Measurements from ENCODE around the gene ACTL7A.
"Not testable (repeated sequence)": the region's sequence is repeated elsewhere in the genome, so short reads cannot be mapped to it uniquely, and the experiment has no call there.

ACTL7A gene, protein sequence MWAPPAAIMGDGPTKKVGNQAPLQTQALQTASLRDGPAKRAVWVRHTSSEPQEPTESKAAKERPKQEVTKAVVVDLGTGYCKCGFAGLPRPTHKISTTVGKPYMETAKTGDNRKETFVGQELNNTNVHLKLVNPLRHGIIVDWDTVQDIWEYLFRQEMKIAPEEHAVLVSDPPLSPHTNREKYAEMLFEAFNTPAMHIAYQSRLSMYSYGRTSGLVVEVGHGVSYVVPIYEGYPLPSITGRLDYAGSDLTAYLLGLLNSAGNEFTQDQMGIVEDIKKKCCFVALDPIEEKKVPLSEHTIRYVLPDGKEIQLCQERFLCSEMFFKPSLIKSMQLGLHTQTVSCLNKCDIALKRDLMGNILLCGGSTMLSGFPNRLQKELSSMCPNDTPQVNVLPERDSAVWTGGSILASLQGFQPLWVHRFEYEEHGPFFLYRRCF

DNA sequence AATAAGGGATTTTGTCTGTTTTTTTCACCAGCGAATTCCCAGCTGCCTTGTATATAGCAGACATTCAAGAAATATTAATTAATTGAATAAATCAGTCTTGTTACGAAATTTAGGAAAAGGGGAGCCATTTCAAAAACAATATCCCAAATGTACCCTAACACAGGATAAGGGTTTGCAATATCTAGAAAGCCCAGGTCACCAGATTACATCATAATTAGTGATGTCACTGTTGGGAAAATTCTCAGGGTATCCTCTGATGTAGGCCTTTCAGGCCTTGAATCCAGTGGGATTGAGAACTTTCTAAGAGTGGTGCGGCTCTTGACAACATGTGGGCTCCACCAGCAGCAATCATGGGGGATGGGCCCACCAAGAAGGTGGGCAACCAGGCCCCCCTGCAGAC, at the start of gene ACTL7A:
TSS of gene ACTL7A (plus strand) at position 270 of the 400 bp plus-strand sequence. CDS start at position 327, 57 bp downstream.
- H3K4me3 ChIP-seq: no peak within 1 kb of the TSS
- no peak within 1 kb of the TSS for H3K27ac ChIP-seq

DNA sequence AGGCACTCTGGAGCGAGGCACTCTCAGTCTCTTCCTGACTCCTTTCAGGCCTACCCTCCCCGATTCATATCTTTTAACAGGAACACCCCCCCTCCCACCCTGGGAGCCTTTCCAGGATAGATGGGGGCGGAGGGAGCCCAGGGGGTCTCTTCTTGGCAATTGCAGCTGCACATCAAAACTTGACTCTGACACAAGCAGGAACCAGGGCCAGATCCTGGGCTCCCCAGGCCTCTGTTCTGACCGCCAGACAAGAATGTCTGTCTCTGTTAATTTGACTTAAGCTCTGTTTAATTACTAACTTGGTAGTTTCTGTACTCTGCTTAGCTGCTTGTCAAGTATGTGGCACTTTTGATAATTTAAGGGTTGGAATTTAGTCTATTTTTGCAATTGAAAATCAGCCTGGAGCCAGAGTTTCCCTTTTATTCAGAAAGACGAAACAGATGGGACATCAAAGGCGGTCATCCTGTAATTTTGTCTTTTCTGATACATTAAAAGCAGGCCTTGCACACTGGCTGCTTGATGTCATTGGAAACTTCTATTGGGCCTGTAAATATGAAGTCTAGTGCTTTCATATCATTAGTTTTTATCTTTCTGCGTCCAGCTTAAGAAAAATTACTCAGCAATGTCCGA, 49.6 kb upstream of the ACTL7A start:
- no peak overlapping the region for H3K4me3 ChIP-seq
- H3K27ac ChIP-seq: peak overlapping the region in 1 of 21 experiments; percentile 36

DNA sequence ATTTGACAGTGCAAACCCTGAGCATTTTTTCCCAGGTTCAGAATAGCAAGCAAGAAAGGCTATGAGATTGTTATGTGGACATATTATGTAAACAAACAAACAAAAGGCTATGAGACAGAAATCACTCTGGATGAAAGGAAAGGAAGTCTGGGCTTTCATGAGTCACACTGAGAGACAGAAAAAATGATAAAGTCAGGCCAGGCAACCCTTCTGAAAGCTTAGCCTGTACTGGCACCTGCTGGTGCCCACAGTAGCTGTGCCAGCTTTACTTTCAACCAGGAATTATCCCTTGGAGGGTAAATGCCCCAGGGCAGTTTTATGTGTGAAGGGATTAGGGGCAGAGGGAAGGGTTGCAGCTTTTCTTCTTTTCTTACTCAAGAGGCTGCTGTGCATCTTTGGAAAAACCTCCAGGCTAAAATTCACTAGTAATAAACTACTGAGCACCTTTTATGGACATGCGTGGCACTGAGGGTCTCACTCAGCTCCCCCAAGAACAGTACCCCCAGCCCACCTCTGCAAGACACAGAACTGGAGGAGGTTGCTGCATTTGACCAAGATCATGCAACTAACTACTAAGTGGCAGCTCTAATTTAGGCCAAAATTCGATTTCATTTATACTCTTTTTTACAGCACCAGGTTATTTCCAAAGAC, 48.0 kb upstream of the ACTL7A start:
- no peak overlapping the region for H3K27ac ChIP-seq

DNA sequence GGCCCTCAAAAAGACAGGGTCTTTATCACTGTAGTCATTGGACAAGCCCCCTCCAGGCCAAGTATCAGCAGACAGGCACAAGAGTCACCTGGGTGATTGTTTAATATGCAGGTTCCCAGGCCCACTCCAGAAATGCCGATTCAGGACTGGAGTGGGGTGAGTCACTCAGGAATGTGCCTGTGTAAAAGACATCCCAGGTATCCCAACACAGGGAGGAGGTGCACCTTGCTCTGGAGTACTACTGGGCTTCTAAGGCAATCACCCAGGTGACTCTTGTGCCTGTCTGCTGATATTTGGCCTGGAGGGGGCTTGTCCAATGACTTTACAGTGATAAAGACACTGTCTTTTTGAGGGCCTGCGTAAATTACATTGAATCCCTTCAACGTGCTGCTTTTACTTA, 46.9 kb upstream of the ACTL7A start:
- Histone ChIP-seq H3K27ac (no peak overlapping the region), H3K4me3 (no peak overlapping the region)

More for the DNA sequence above, 48.0 kb upstream of the ACTL7A start:
- H3K4me3 ChIP-seq: no peak overlapping the region

DNA sequence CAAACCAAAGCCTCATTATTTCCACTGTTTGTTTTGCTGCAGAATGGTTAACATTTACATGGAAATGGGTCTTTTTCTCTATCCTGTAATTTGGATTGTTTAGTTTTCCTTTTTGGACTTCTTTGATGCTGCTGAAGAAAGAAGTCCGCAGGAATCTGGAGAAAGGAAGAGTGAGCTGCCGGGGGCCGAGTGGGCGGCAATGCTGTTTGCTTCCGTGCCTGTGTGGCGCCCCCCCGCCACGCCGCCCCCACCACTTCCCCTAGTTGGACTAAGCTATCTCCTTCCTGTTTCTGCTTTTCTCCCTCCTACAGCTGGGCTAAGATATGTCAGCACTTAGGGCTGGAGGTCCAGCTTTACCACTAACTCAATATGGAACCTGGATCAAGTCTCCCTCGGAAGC, 46.0 kb upstream of the ACTL7A start:
- no peak overlapping the region for H3K4me3 ChIP-seq

DNA sequence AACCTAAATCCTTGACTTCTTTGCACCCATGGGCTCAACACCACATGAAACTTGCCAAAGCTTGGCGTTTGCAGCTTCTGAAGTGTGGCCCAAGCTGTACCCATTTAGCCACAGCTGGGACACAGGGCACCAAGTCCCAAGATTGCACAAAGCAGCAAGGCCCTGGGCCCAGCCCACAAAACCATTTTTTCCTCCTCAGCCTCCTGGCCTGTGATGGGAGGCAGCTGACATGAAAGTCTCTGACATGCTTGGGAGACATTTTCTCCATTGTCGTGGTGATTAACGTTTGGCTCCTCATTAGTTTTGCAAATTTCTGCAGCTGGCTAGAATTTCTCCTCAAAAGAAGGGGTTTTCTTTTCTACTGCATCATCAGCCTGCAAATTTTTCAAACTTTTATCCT, 38.2 kb upstream of the ACTL7A start:
- Histone ChIP-seq H3K27ac (no peak overlapping the region), H3K4me3 (no peak overlapping the region)

More for the DNA sequence above, 46.0 kb upstream of the ACTL7A start:
- no peak overlapping the region for H3K27ac ChIP-seq

DNA sequence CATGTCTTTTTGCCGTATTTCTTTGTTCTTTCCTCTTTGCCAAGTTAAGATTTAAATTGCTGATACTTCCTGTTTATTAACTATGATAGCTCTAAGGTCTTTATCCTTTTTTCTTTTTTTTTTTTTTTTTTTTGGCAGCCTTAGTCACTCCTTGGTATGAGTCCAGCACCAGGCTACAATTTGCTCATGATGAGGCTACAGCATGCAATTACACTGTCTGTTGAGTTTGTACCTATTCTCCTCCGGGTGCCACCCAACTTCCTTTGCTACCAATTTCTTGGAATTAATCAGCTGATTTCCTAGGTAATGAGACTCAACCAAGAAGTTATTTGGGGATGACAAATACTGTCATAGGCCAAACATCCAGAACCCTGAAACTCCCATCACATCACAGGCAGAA, 31.8 kb upstream of the ACTL7A start:
- Histone ChIP-seq H3K27ac (no peak overlapping the region), H3K4me3 (no peak overlapping the region)

DNA sequence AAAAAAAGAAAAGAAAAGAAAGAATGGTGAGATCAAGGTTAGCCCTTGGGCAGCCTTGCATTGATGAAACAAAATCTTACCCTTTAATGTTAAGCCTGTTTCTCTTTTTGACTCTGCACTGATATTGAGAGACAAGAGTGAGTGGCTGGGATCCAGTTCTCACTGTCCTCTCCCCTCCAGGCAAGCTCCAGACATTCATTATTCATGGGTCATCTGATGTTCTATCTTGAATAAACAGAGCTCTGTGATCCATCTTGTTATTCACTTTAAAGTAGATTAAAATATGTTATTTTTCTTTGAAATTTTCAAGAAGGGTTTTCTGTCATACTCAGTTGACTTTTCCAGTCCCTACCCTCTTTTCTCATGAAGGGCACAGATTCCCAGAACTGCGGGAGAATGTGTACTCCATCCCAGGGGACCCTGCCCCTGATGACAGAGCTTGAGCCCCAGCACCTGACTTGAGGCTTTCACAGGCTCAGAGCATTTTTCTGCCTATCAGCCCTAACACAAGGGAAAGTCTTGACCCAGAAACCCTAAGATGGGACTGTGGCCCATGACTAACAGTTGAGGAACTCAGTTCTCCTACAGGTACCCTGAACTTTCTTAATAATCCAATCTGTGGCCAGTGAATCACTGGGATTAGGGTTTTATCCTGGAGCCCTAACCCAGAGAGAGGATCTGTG, 30.4 kb upstream of the ACTL7A start:
- Histone ChIP-seq H3K4me3 (no peak overlapping the region), H3K27ac (peak overlapping the region in 1 of 21 experiments; percentile 58)

DNA sequence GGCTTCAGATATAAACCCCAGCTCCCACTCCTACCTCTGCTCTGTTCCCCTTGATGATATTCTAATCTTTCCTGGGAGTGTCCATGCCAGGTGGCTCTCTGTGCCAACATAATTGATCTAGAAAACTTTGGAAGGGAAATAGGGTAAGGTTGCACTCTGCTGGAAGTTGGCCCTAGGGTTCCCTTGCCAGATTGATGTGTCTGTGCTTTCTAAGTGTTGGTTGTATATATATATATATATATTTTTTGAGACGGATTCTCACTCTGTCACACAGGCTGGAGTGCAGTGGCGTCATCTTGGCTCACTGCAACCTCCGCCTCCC, 29.9 kb upstream of the ACTL7A start:
- H3K27ac ChIP-seq: peak overlapping the region in 1 of 21 experiments; percentile 58
- no peak overlapping the region for H3K4me3 ChIP-seq

DNA sequence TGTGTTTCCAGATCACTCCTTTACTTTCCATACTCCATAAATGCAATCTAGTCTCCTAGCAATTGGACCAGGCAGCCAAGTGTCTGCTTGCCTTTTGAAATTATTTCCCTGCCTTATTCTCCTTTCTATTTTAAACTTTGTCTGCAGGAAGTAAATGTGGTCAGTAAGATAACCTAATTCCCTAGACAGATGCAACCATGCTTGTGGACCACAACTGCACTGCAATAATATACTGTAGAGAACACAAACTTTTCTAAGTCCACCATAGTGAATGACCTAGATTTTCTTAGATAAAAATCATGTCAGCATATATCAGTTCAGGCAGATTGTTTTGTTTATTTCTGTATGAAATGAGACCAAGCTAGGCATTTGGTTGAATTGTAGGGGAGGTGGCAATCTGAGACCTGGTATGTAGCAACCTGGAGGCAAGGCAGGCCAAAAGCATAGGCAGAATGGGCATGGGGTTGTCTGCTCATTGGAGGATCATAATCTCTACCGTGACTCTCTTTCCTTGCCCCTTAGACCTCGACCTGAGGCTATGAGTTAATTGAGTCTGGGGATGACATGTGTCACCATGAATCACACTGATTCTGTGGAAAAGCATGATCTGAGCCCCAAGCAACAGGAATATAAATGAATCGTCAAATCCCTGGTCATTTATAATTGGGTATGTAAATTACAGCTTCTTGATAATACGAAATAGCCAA, 27.0 kb upstream of the ACTL7A start:
- Histone ChIP-seq H3K27ac (no peak overlapping the region), H3K4me3 (no peak overlapping the region)

DNA sequence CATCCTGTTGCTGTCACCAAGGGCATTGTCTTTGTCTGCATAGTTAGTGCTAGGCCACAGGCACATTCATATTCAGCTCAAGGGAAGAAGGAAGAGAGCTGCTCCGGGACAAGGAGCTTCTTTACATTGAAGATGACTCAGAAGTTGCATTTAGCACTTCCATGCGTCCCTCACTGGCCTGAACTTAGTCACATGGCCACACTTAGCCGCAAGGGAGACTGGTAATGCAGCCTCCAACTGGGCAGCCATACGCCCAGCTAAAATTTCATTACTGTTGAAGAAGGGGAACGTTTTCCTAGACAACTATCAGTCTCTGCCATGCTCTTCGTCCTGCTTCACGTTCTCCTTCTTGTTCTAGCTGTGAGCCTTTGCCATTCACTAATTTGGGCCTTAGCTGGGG, 26.2 kb upstream of the ACTL7A start:
- no peak overlapping the region for H3K4me3 ChIP-seq

DNA sequence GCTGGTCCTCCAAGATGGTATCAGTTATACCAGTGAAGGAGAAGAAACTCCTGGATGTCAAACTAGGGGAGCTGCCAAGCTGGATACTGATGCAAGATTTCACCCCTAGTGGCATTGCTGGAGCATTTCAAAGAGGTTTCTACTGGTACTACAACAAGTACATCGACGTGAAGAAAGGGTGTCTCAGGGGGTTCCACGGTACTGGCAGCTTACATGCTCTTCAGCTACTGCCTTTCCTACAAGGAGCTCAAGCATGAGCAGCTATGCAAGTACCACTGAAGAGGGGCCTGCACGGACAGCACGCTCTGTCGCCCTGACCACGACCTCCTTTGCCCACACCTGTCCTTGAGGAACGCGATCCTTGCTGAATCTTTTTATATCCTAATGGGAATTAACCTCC, 25.7 kb upstream of the ACTL7A start:
- Histone ChIP-seq H3K4me3 (no peak overlapping the region), H3K27ac (no peak overlapping the region)

More for the DNA sequence above, 26.2 kb upstream of the ACTL7A start:
- H3K27ac ChIP-seq: no peak overlapping the region

DNA sequence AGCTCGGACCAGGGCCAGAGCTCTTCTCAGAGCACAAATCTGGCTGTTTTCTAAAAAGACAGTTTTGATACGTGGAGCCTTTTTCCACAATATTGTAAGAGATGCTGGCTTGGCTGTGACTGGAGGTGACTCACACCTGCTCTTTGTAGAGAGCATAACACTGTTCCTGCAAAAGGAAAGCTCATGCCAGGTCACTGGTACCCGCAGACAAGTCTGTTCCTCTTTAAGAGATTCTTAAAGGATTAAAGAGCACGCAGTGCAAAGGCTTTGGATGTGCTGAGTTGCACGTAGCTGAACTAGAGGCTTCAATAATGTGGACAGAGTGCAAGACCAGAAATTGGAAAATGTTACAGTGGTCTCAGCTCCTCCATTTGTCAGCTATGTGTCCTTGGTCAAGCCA, 25.3 kb upstream of the ACTL7A start:
- H3K27ac ChIP-seq: no peak overlapping the region
- H3K4me3 ChIP-seq: no peak overlapping the region

DNA sequence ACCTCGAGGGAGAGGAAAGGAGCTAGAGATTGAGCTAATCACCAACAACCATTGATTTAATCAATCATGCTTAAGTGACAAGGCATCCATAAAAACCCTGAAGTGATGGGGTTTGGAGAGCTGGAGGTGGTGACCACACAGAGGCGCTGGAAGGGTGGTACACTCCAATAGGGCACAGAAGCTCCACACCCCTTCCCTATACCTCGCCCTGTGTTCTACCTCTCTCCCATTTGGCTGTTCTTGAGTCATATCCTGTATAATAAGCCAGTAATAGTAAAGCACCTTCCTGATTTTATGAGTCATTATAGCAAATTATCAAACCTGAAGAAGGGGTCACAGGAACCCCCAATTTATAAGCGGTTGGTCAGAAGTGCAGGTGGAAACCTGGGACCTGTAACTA, 24.5 kb upstream of the ACTL7A start:
- Histone ChIP-seq H3K27ac (no peak overlapping the region), H3K4me3 (no peak overlapping the region)

DNA sequence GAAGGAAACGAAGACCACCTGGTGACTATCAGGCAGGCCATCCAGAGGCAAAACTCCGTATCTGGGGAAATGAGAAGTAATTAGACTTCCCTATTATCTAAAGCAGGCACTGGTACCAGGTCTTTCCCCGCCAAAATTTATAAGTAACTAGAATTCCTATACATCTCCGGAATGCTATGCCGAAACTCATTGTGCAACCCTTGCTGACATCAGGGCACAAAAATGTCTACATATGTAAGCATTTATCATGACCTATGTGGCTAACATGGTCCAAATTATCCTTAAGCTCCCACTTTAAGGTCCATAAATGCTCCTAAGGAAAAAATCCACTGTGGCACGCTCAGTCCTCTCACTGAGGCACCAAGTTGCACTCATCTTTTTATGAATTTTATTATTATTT, 24.0 kb upstream of the ACTL7A start:
- Histone ChIP-seq H3K27ac (no peak overlapping the region), H3K4me3 (no peak overlapping the region)

DNA sequence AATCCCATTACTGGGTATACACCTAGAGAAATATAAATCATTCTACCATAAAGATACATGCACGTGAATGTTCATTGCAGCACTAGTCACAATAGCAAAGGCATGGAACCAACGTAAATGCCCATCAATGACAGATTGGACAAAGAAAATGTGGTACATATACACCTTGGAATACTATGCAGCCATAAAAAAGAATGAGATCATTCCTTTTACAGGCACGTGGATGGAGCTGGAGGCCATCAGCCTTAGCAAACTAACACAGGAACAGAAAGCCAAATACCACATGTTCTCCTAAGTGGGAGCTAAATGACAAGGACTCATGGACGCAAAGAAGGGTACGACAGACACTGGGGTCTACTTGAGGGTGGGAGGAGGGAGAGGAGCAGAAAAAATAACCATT, 22.5 kb upstream of the ACTL7A start:
- not testable (repeated sequence) for H3K27ac ChIP-seq, H3K4me3 ChIP-seq

DNA sequence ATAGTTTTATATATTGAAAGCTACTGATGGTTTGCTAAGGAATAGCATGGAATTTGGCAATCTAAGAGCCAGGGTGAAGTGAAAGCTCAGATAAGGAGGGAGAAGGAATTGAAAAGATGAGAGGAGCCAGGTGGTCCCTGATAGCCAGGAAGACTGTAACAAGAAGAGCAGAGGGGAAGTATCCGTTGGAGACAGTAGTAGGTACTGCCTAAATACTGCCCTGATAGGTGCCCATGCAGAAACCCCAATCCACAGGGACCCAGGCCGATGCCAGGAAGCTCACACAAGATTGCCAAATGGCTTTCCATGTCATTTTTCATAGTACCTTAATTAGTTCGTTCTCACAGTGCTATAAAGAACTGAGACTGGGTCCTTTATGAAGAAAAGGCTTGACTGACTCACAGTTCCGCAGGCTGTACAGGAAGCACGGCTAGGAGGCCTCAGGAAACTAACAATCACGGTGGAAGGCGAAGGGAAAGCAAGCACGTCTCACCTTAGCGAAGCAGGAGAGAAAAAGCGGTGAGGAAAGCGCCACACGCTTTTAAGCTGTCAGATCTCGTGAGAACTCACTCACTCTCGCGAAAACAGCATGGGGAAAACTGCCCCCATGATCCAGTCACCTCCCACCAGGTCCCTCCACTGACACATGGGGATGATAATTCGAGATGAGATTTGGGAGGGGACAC, 19.3 kb upstream of the ACTL7A start:
- no peak overlapping the region for H3K4me3 ChIP-seq

DNA sequence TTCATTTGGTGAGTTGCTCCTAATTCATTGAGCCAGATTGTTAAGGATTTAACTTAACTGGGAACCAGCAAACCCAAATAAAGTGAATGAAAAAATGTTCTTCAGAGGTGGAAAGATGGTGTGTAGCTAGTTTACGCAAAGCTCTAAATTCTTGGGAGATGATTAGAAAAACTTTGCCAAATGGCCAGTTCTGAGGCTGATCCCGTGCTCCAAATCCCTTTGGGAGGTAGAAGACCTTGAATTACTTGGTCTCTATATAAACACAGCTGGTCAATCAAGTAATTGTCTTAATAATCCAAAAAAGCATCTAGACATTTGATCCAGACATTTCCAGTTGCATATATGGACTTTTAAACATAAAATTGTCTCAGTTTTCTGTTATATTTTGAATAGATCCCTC, 17.7 kb upstream of the ACTL7A start:
- no peak overlapping the region for H3K4me3 ChIP-seq
- no peak overlapping the region for H3K27ac ChIP-seq

More for the DNA sequence above, 19.3 kb upstream of the ACTL7A start:
- peak overlapping the region in 1 of 21 experiments; percentile 8 for H3K27ac ChIP-seq

DNA sequence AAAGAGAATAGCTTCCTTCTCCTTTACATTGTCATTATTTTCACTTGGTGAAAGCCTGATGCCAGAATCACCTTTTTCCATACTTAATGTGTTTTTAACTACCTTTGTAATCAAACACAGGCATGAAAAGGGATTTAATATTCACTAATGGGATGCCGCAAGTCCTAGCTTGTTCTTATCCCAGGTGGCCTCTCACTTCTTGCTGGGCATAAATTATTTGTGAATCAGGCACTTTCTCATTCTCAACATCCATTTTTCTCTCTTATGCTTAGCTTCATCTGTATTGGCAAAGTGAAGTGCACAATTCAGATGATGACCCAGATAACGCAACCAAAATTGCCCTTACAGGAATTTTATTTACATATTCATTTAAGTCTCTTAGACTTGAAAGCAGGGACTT, 17.2 kb upstream of the ACTL7A start:
- H3K4me3 ChIP-seq: no peak overlapping the region
- no peak overlapping the region for H3K27ac ChIP-seq

All from skin epidermis (tissue), 12 donors.